Suprapubic skin (tissue), 4 donors: ENCODE data around the gene ATP10B. TPM values are rescaled to one million over a fixed set of nuclear protein-coding genes. Genes with fewer than 3 reads are reported as not detected.

ENCODE experiments used
- DNase-seq, 2 donors: peaks; one replicate each; pipeline ENCODE4 v3.0.0-alpha.2; 2019; ENCODE audit warnings: low spot score in 2 of 2
- H3K27ac ChIP-seq: fragments of 200-600 bp; sonication (generic); one replicate; pipeline ENCODE4 v1.5.1; 2019
- H3K27me3 ChIP-seq: fragments of 200-600 bp; sonication (generic); one replicate; pipeline ENCODE4 v1.5.1; 2019
- H3K36me3 ChIP-seq: fragments of 200-600 bp; sonication (generic); one replicate; pipeline ENCODE4 v1.5.1; 2019
- H3K4me1 ChIP-seq: fragments of 200-600 bp; sonication (generic); one replicate; pipeline ENCODE4 v1.5.1; 2019
- H3K4me3 ChIP-seq: fragments of 200-600 bp; sonication (generic); one replicate; pipeline ENCODE4 v1.5.1; 2019; ENCODE audit warnings: mild to moderate bottlenecking
- H3K9me3 ChIP-seq: fragments of 200-600 bp; sonication (generic); one replicate; pipeline ENCODE4 v1.5.1; 2019
- CTCF ChIP-seq, 2 donors: fragments of 200-600 bp in 1 of 2; fragments of 450-650 bp in 1 of 2; sonication (generic) in 1 of 2; IDR thresholded peaks; one replicate each; pipeline ENCODE4 v1.5.1; 2016 to 2019; ENCODE audit warnings: antibody characterized with exemption in 2 of 2, mild to moderate bottlenecking in 1 of 2, moderate library complexity in 1 of 2
- EP300 ChIP-seq: sonication (generic); formaldehyde crosslinking; IDR thresholded peaks from one replicate; pipeline ENCODE4 v1.6.1; 2017; ENCODE audit warnings: antibody characterized with exemption
- POLR2A ChIP-seq, 2 donors: fragments of 450-650 bp; IDR thresholded peaks; one replicate each; pipeline ENCODE4 v1.6.1; 2017; ENCODE audit warnings: antibody characterized with exemption in 2 of 2, mild to moderate bottlenecking in 2 of 2, moderate library complexity in 2 of 2
- POLR2AphosphoS5 ChIP-seq, 3 donors: sonication (generic); formaldehyde crosslinking; IDR thresholded peaks; one replicate each; pipeline ENCODE4 v1.6.1; 2017; ENCODE audit warnings: antibody characterized with exemption in 3 of 3
- total RNA-seq, 4 donors: library from RNA; depleted of rRNA; stranded (reverse); fragments of >200 nt; gene quantifications; one replicate each; pipeline ENCODE4 v1.1.0, GENCODE V29; 2016

Gene ATP10B
- total RNA-seq, 4 donors from 2014 or later: 25.4 to 40.8 (median 29.2) TPM

- TF ChIP-seq POLR2AphosphoS5 (IDR thresholded peaks at IDR 0.05): no peak
- TF ChIP-seq POLR2A (IDR thresholded peaks at IDR 0.05): no peak
- TF ChIP-seq CTCF (IDR thresholded peaks at IDR 0.05): no peak
- TF ChIP-seq EP300: no peak
- no peak overlapping the region for H3K4me3 ChIP-seq
- H3K27me3 ChIP-seq: peaks cover 10% of the 10 kb centered on the region
- H3K4me1 ChIP-seq: peaks cover 7% of the 10 kb centered on the region
- no peaks in the 10 kb centered on the region for H3K36me3 ChIP-seq
- H3K27ac ChIP-seq: no peak overlapping the region
- H3K9me3 ChIP-seq: no peaks in the 10 kb centered on the region
- DNase-seq: no peak
These were observed 338.5 kb downstream of the ATP10B start for GRCh38 chr5:160513485-160513884.
